Measurements from ENCODE around the gene AGBL1.
"Not testable (repeated sequence)": the region's sequence is repeated elsewhere in the genome, so short reads cannot be mapped to it uniquely, and the experiment has no call there.

The AGBL1 gene

DNA sequence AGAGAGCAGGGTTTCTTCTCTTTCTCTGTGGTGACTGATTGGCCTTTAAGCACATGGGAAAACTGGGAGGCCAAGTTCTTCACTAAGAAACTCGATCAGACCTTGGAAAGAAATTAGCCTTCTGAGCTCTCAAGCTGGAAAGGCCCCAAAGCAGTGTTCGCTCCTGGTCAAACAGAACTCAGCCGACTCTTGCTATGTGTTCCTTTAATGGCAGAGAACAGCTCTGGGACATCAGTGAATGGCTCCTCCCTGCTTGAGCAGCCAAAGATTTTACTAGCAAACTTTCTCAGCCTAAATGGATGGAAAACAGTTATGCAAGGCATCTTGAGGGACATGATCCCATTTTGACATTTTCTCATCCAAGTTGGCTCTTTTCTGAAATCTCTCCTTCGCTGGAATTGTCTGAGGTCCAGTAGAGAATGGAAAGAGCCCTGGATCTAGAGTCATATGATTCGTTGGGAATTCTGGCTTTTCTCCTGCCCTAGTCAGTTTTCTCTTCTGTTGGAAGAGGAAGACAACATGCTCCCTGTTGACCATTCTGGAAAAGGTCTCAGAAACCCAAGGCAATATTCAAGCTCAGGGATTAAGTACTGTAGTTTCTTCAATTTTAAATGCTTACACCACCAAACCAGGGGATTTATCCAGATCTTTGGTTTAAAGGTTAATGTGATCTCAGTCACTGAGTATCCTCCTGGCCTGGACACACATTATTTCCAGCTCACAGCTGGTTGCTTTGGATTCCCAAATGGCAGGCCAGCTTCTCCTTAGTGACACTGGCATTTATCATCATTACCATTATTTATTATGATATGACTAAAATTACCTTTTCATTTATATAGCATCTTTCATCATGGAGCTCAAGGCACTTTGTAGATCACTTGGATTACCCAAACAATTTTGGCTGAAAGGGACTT is 319.6 kb downstream of the AGBL1 start:
- DNase-seq (ENCODE audit: low spot score), result no peak

GRCh38 chr15:86403221-86403620 is 323.6 kb downstream of the AGBL1 start:
- DNase-seq (ENCODE audit: low spot score), result no peak

- no peak for DNase-seq (ENCODE audit: low spot score)
These were observed 324.4 kb downstream of the AGBL1 start for GRCh38 chr15:86403914-86404583.

DNA sequence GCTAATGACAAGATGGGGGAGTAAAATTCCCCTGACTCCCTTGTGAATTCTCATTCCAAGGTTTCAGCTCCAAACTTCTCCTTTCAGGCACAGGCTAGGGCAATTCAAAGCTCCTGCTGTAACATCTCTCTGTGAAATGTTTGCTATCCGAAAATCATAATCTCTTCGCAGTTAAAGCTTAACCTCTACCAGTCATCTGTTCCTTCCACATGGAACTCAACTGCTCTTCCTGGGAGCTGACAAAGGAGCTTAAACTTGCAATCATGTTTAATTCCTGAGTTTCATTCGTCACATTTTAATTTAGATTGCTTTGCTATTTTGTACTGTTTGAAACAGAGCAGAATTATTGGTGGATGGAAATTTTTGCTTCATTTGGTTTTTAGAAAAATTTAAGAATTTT is 328.6 kb downstream of the AGBL1 start:
- DNase-seq (ENCODE audit: low spot score), result no peak

DNA sequence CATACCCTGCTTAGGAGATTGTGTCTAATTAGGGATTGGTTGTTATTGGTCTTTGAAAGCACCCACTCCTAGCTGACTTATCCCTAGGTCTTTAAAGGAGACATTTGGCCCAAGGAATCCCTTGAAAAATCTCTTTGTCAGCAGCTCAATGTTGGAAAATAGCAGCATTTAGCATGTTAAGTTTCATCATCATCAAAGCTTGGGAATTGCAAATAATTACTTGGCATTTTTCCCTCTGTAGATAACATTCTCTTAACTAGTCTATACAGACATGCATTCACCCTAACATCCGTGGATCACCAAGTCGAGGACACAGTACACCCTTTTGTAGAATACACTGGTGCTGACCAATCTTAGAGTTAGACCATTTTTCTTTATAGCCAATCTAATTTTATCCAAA is 332.2 kb downstream of the AGBL1 start:
- no peak for DNase-seq (ENCODE audit: low spot score)

- DNase-seq (ENCODE audit: low spot score), result no peak
These were observed 333.5 kb downstream of the AGBL1 start for GRCh38 chr15:86413191-86413590.

GRCh38 chr15:86425746-86426145 is 346.1 kb downstream of the AGBL1 start:
- DNase-seq (ENCODE audit: low spot score), result no peak

GRCh38 chr15:86432861-86433260 is 353.2 kb downstream of the AGBL1 start:
- DNase-seq (ENCODE audit: low spot score), result no peak

GRCh38 chr15:86433983-86434382 is 354.3 kb downstream of the AGBL1 start:
- DNase-seq (ENCODE audit: low spot score), result no peak

DNA sequence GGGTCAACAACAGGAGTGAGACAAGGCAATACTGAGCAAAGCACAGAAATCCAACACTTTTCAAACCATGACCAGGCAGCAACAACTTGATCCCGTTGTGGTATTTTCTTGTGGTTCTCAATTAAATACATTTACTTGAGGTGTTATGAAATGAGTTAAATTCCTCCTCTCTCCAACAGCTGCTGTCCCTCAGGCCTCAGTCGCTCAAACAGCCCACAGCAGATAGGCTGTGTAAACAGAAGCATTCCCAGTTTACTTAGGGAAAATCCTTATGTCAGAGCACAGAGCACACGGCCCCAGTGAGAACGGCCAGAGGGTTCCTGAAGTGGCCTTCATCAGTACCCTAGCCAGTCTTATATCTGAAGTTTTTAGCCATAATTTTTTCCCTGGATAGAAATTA is 359.9 kb downstream of the AGBL1 start:
- DNase-seq (ENCODE audit: low spot score), result no peak

- no peak for DNase-seq (ENCODE audit: low spot score)
These were observed 364.9 kb downstream of the AGBL1 start for GRCh38 chr15:86444527-86444926.

- no peak for DNase-seq (ENCODE audit: low spot score)
These were observed 366.0 kb downstream of the AGBL1 start for GRCh38 chr15:86445579-86446252.

GRCh38 chr15:86446253-86446640 is 366.6 kb downstream of the AGBL1 start:
- no peak for DNase-seq (ENCODE audit: low spot score)

DNA sequence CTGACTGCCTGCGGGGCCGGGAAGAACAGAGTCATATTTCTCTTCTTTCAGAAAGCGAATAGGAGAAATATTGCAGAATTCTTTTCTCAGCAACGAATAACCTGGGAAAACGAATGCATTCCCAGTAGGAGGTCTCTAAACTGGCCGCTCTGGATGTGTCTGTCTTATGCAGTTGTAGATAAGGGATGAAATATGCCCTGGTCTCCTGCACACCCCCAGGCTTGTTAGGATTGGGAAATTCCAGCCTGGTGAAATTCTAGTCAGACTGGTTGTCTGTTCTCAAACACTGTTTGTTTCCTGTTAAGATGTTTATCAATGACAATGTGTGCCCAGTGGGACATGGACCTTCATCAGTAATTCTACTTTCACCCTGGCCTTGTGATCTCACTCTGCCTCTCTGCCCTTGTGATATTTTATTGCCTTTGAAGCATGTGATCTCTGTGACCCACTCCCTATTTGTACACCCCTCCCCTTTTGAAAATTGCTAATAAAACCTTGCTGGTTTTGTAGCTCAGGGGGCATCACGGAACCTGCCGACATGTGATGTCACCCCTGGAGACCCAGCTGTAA is 385.9 kb downstream of the AGBL1 start:
- DNase-seq (ENCODE audit: low spot score), result not testable (repeated sequence)

GRCh38 chr15:86481720-86482119 is 402.0 kb downstream of the AGBL1 start:
- DNase-seq (ENCODE audit: low spot score), result no peak

- no peak for DNase-seq (ENCODE audit: low spot score)
These were observed 404.3 kb downstream of the AGBL1 start for GRCh38 chr15:86483936-86484335.

- no peak for DNase-seq (ENCODE audit: low spot score)
These were observed 408.4 kb downstream of the AGBL1 start for GRCh38 chr15:86488046-86488445.

DNA sequence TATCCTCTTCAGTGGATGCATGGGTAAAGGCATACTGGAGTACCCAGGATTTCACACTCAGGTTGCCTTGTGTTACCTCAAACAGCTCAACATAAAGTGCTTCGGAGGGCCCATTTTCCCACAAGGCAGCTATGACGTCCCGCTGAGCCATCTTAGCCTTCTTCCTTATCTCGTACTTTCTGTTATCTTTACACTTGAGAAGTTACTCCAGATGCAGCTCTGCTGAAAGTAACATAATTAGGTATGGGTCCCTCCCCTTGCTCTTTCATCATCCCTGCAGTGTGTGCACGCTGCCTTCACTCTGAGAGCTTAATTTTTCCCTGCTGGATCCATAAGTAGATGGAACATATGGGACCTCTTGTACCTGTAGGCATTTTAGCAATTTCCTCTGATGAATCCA is 410.3 kb downstream of the AGBL1 start:
- no peak for DNase-seq (ENCODE audit: low spot score)

DNA sequence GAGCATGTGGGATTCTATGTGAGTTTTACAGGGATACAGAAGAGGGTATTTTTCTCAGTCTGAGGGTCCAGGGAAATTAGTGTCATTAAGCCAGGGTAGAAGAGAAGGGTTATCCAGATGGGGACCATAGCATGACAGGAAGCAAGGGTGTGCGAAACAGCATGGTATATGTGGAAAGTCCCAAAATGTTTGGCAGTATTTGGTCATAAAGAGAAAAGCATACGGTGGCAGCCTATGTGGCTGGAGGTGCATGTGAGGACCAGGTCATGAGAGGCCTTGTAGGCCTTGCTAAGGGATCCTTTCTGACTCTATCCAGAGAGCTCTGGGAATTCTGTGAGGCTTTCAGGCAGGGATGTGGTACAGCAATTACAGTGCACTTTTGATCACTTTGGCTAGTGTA is 411.4 kb downstream of the AGBL1 start:
- no peak for DNase-seq (ENCODE audit: low spot score)

DNA sequence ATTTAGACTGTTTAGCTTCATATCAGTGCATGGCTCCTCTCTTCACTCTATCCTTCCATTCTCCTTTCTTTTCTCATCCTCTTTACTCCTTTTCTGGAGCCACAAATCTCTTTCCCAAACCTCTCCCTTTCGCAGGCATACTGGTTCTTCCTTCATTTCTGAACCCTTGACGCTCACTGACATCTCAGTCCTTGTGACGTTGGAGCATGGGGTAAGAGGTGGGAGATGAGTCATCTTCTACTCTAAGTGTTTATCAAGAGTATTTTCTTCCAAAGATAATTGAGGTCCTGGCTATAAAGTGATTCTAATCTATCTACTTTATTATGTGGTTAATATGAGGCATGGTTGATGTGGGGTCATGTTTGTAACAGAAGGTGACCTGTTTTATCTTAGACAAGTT is 414.2 kb downstream of the AGBL1 start:
- DNase-seq (ENCODE audit: low spot score), result no peak

- no peak for DNase-seq (ENCODE audit: low spot score)
These were observed 414.8 kb downstream of the AGBL1 start for GRCh38 chr15:86494475-86494874.

DNA sequence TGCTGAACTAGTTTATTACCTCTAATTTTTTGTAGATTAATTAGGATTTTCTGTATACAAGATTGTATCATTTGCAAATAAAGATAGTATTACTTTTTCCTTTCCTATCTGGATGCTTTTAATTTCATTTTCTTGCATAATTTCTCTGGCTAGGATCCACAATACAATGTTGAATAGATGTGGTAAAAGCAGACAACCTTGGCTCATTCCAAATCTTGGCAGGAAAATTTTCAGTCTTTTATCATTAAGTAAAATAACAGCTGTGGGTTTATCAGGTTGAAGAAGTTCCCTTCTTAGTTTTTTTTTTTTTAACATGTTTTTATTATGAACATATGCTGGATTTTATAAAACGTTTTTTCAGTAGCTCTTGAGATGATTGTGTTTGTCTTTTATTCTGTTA is 422.6 kb downstream of the AGBL1 start:
- DNase-seq (ENCODE audit: low spot score), result no peak

- DNase-seq (ENCODE audit: low spot score), result no peak
These were observed 426.3 kb downstream of the AGBL1 start for GRCh38 chr15:86505951-86506350.

Data from AG20443 (cell line).